Stimulated activated CD4-positive, alpha-beta T cell treated with anti-CD3 and anti-CD28 coated beads, Interleukin-1b, Interleukin-23, amount 100 ng/mL, for 48 hours (primary cell): Measurements from ENCODE around the gene ARF1.
"Not testable (repeated sequence)": the region's sequence is repeated elsewhere in the genome, so short reads cannot be mapped to it uniquely, and the experiment has no call there.

Experiments used
- DNase-seq: peaks from one replicate; pipeline ENCODE4 v3.0.0-alpha.2; 2020

ARF1 gene

DNA sequence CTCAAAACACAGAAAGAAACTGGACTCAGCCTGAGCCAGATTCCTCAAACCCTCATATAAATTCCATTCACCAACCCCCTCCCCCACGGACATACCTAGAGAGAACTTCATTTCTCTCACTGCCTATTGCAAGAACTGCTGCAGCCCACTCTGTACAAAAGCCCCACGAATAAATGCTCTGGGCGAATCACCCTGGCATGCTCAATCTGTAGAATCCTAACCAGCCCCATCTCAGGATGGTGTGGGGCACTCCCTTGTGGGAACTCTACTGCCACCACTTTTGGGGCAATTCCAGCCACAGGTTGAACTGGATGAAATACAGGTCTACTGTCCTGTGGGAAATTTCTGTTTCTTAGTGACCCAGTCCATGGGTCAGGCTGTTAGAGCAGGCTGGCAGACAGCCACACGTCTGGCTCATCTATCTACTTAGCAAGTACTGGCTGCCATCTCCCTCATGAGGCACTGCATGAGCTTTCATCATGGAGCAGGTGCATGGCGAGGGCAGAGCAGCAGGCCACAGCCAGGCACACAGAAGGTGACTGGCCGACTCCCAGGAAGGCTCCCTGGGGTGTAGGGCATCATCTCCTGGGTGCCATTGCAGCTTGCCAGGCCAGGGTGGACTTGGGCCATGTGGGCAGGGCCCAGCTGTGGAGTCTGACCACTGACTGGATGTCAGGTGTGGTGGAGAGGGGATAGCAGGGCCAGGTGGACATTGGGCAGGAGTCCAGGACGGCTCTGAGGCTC lies 22.2 kb downstream of the ARF1 start:
- no peak for DNase-seq

DNA sequence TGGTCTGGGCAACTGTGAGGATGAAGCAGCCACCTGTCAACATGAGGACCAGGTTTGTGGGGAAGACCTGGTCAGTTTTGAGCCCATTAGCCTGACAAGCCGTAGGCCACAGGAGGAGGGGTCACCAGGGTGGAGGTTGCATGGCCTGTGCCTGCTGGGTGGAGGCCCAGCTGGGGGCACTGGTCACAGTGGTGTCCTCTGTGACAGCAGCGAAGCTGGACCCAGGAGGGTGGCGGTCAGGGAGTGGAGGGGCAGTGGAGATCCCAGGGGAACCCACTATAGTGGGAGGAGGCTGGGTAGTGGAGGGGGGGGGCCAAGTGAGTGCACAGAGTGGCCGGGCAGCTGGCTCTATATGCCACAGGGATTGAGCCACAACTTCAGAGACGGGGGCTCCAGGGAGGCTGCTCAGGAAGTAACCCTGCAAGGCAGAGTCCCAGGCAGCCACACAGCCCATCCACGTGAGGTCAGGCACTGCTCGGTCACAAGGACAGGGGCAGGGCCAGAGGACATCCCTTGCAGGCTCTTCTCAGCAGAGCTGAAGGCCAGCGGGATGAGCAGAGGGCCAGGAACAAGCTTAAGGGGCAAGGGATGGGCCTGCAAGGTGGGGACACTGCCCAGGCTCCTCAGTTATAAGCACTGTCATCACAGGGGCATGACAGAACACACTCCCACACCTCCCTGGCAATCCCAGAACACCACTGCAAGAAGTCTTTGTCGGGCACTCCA lies 22.9 kb downstream of the ARF1 start:
- no peak for DNase-seq

DNA sequence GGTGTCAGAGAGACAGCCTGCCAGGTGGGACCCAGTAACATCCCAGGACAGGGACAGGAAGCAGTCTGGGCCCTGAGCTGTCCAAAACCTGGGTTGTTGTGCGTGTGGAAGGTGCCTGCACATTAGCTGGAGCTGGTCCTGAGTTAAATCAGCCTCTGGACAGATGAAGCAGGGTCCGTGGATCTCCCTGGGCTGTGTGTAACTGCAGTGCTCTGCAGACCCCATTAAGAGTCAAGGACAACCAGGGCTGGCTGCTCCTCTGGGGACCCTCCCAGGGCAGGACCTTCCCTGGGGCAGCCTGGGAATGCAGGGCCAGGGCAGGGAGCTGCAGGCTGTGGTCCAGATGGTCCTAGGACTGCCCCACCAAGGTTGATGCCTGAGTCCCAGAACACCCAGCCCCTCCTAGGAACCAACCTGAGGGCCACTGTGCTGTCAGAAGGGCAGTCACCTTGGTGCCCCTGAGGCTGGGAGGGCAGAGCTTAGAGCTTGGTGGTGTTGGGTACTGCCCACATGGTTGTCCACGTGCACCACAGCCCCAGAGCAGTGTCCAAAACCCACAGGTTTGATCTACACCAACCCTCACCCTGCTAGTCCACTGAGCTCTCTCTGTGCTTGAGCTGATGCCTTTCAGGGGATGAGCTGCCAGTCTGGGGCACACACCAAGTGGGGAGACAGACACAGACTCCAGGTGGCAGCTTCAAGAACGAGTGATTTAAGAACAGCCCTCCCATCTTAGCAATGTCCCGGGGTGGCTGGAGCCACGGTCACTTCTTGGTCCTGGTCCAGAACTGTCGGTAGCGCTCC lies 23.7 kb downstream of the ARF1 start:
- DNase-seq: no peak

DNA sequence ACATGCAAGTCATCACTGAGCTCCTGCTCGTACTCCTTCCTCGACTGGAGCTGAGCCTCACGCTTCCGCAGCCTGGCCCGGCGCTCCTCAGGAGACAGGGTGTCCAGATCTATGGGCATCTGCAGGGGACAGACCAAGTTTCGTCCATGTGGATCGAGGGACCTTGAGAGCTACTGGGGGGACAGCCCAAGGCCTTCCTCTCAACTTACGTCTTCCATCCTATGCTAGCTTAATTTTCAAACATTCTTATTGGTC lies 24.2 kb downstream of the ARF1 start:
- no peak for DNase-seq

DNA sequence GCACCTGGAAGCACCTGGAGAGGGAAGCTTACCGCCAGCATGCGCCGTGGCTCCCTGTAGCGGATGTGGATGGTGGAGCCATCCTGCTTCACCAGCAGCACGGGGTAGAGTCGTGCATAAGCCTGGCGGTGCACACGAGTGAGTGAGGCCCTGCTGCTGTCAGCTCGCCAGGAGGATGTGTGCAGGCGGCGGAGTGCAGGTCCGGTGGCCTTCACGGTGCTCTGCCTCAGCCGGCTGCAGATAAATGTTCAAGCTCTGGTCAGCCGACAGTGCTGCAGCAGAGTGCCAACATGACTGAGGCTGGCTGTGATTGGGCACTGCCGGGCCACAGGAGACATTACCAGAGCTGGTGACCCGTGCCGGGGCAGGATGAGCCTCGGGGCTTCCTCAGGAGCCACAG lies 25.1 kb downstream of the ARF1 start:
- no peak for DNase-seq

DNA sequence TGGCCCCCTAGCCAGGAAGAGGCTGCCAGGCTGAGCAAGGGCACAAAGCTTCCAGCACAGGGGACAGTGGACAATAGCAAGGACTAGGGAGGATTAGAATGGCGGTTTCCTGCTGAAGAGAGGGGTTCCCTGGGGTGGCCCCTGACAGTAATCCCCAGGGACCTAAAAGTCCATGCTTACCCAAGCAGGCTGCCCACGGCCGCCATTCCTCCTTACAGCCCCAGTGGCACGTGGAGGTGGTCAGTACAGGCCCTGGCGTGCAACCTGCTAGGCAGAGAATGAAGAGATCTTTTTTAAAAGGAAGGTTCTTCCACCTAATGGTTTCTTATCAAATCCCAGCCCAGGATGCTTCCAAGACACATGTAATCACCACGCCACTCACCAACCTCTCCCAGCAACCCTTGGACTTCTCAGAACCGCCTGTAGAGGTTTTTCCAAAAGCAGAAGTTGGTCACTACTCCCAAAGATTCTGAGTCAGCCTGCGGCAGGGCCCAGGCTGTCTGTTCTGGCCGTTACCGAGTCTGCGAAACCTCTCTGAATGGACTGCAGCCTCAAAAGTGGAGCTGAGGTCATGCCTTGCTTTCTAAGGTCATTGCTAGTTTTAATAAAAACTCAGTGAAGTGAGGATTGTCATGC lies 25.7 kb downstream of the ARF1 start:
- DNase-seq: no peak

DNA sequence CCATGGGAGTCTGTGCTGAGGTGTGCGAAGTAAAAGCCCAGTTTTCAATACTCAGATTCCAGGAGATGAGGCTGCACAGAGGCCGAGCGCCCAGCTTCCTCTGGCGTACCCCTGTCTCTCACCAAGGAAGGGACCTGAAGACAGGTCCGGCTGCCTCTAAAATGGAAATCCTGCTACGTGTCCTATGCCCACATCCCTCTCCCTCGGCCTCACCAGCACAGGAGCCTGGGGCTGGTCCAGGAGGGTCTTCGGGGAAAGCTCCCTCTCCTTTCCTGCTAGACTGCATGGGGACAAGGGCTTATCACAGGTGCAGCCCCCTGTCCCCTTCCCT lies 26.2 kb downstream of the ARF1 start:
- DNase-seq: no peak

DNA sequence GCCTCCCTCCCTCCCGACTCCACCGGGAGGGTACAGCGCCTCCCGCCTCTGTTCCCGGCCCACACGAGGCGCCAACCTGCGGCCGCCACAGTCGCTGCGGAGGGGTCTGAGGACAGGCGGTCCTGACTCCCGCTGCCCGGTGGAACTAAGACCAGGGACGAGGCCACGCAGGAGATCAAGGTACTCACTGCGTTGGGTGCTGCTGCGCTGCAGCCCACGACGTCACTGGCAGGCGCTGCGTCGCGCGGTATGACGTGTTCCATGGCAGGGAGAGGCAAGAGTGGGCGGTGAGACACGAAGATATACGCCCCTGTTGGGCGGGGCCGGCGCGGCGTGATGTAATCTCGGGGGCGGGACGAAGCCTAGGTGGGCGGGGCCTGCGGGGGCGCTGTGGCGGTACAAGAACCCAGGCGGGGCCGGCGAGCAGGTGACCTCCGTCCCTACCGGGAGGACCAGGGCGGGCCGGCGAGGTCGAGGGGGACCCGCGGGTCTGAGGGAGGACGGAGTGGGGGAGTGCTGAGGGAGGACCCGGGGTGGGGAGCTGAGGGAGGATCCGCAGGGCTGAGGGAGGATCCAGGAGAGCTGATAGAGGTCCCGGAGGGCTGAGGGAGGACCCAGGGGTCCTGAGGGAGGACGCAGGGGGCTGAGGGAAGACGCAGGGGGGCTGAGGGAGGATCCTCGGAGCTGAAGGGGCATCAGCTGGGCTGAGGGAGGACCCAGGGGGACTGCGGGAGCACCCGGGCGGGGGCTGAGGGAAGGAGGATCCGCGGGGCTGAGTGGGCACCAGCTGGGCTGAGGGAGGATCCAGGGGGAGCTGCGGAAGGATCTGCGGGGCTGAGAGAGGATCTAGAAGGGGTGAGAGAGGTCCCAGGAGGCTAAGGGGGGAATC lies 26.8 kb downstream of the ARF1 start, which contains the start of gene MRPL55:
TSS of gene MRPL55 (minus strand) at position 227 of the 889 bp plus-strand sequence. CDS start 1,039 bp downstream, outside the sequence.
- DNase-seq: peak; percentile 98

DNA sequence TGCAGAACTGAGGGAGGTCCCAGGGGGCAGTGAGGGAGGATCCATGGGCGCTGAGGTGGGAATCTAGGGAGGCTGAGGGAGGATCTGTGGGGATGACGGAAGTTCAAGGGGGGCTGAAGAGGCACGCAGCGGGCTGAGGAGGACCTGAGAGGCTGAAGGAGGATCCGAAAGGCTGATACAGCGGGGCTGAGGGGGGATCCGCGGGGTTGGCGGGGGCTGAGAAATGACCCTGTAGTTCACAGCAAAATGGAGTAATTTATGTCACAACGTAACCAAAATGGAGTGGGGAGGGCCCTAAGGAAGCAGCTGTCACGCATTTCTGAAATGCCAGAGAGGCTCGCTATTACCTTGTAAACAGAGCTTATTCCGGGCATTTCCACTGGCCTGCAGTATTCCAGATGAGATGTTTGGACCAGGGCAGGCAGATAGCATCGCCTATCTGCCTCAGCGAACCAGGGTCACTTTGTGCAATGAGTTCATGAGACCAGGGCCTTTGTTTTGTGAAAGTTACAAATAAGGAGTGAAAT lies 27.5 kb downstream of the ARF1 start:
- no peak for DNase-seq

DNA sequence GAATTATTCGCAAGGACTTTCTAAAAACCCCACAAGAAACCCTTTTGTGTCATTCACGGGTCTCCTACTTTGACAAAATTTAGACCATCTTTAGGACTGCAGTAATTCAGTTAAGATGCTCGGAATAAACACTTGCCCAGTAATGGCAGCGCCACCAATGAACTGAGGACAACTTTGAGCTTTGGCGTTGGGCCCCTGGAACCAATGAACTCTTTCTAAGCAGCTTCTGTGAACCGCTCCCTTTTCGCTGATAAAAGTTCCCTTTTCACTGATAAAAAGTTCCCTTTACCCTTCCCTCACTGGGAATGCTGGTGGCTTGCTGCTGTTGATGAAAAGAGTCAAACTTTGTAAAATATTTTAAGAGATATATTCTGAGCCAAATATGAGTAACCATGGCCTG lies 28.0 kb downstream of the ARF1 start:
- DNase-seq: no peak

DNA sequence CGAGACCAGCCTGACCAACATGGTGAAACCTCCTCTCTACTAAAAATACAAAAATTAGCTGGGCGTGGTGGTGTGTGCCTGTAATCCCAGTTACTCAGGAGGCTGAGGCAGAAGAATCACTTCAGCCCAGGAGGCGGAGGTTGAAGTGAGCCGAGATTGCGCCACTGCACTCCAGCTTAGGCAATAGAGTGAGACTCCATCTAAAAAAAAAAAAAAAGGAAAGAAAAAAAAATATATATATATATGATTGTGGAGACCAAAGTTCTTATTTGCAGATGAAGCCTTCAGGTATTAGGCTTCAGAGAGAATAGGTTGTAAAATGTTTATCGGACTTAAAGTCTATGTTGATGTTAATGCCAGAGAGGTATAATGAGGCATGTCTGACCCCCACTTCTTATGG lies 28.8 kb downstream of the ARF1 start:
- DNase-seq: not testable (repeated sequence)

DNA sequence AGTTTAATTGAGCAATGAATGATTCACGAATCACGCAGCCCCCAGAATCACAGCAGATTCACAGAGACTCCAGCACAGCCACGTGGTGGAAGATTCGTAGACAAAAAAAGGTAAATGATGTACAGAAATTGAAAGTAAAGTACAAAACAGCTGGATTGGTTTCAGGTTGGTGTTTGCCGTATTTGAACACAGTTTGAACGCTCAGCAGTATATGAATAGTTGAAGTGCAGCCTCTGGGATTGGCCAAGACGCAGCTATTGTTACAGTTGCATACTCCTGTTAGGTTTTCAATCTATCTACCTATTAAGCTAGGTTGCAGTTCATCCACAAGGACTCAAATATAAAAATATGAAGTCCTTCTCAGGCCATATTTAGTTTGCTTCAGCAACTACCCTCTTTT lies 29.7 kb downstream of the ARF1 start:
- no peak for DNase-seq

DNA sequence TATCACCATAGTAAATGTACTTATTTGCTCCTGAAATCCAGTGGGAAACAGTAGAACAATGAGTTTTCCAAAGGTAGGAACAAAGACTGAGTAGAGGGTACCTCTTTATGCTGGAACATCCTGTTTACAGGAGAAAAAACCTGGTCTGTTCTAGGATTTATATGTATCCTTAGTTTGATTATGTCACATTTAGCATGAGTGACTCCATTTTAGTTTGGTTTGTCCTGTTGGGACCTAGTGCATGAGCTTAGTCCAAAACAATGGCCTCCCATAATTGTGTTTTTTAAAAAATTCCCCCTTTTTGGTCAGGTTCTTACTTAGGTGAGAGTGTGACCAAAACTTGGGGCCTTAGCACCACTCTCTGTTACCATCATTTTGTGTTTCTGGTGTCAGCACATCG lies 30.1 kb downstream of the ARF1 start:
- no peak for DNase-seq

DNA sequence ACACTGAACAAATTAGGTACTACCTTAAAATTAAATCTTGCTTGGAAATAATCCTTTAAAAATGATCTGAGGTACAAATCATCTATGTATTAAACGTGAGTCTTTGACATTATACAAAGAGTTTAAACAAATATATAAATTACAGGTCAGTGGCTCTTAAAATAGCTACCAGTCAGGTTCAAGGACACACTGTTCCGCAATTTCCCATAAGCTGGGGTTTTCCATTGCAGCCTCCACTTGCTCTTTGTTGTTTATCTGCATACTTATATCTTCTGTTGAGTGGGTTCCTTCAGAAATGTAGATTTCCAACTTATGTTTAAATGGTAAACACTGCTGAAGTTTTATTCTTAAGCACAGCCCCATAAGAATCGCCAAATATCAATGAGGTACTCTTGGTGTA lies 32.3 kb downstream of the ARF1 start:
- no peak for DNase-seq

DNA sequence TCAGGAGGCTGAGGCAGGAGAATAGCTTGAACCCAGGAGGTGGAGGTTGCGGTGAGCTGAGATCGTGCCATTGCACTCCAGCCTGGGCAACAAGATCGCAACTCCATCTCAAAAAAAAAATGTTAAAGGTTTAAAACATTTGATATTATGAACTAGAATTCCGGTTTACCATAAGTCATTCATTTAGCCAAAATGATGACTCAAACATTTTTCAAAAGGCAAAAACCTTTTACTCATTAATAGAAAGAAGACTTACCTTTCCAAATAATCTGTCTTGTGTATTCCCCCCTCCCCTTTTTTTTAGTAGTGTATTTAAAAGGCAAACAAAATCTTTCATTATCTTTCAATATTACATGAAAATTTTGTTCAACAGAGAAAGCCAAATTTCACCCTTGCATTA lies 34.8 kb downstream of the ARF1 start:
- no peak for DNase-seq

DNA sequence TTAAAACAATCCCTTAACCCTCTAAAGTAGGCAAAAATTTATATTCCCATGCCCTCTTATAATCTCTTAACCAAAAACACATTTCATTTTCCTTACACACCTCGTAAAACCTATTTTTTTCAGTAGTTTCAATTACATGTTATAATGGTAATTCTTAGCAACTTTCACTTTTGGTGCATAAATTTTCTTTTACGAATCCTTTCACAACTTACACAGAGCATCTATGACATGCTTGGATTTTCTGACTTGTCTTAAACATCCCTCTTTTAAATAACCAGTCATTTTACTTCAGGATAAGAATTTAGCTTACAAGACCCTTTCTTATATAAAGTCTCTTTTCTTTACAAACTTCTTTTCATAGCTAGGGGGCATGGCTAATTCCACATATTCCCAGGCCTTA lies 35.5 kb downstream of the ARF1 start:
- no peak for DNase-seq

DNA sequence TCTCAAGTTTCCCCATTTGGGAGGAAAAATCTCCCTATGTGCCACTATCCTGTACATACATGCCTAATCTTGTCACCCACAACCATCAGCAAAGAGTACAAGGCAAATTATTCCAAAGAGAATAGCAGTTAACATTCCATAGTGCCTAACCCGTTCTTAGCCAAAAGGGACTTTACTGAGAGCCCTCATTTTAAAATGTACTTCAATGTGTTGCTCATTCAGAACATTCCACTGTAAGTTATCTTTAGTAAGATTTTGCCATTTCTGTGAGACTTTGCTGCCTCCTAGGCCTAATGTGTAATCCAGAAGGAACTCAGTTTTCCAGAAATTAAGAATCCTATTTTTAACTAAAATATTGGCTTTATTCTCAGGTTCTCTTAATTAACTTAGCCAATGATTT lies 37.8 kb downstream of the ARF1 start:
- DNase-seq: no peak

DNA sequence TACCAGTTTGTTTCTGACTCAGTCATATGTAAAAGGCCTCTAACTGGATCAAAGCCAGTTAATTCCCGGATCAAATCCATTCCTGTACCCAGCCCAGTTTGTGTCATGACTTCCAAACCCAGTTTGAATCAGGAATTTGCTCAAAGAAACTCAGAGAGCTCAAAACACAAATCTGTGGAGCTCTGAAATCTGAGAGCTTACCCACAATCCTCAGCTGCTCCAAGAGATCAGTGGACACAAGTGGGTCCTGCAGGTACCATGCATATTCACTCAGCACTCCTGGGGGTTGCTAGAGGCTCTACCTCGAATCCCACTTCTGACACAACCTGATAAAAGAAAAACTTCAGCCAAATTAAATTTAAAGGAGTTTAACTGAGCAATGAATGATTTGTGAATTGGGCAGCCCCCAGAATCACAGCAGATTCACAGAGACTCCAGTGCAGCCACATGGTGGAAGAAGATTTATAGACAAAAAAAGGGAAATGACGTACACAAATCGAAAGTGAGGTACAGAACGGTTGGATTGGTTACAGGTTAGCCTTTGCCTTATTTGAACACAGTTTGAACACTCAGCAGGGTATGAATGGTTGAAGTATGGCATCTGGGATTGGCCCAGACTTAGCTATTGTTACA lies 38.5 kb downstream of the ARF1 start:
- DNase-seq: no peak

DNA sequence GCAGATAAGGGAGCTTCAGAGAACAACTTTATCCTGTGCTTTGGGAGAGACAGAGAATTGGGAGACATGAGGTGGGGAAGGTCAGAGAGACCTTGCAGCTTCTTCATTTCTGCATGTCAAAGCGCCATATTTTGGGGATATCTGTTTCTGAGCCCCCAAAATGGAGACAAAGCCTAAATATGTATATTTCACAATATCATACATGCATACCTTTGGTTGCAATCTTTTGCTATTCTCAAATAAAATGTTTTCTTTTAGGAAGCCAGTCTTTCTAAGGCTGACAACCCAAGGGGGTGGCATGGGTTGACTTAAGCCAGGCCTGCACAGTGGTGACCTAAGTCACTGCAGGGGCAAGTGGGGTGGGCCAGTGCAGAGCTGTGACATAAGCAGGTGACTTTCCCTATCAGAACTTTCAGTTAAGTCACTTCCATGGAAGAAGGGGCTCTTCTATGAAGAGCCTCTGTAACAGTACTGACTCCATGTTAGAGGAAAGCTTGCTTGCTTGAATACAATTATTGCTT lies 40.5 kb downstream of the ARF1 start:
- DNase-seq: no peak

DNA sequence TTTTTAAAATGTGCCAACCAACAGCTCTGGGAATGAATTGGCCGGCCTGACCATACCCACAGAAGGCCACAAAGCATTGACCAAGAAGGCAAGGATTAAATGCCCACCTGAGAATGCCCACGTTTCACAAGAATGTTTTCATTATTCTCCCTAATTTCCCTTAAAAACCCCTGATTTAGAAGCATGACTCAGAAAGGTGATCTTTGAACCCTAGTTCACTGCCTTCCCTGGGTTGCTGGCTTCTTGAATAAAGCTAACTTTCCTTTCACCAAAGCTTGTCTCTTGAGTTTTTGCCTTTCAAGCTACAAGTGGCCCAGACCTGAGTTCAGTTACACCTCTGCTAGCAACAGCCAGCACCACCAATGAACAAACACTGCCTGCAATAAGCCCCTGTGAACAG lies 41.0 kb downstream of the ARF1 start:
- DNase-seq: no peak

DNA sequence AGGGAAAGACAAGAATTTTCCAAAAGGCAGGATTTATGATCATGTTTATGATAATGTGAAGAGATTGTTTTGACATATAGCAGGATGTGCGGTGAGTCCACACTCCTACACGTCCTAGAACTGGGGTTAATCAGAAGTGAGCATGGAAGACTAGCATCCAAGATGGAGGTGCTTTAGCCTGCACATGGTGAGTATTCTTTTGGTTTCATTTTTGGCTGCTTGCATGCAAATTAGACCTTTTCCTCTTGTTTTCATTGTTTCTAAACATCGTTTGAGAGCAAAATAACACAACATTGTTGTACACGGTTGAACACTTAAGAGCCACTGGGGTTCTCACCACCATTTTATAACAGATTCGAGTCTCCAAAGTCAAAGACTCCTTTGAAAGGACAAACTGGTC lies 42.7 kb downstream of the ARF1 start:
- DNase-seq: no peak

DNA sequence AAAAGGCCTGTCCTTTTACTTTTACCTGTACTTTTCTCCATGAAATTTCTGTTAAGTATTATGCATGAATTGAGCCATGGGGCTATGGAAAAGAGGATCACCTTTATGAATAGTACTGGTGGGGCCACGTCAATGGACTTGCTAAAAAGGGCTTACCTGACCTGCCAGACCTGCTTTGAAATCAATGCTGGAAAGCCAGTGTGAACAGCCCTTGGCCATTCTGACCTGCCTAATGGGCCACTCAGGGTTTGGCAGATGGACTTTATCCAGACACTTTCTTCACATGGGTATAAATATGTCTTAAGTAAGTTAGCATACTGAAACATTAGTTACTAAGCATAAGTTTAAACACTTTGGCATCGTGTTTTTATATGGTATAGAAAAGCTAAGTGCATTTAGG lies 49.3 kb downstream of the ARF1 start:
- no peak for DNase-seq
